NCI-H1417 treated with DMSO at 0.1 percent for 48 hours (cell line): ENCODE data around the gene MRPL38.

Experiments
- DNase-seq: peaks from one replicate; lab custom pipeline; 2025; lab: John Stamatoyannopoulos, UW

Gene MRPL38

GRCh38 chr17:75919611-75920010 lies 14.9 kb upstream of the MRPL38 start:
- DNase-seq = no peak

- DNase-seq = no peak
Measured at GRCh38 chr17:75917917-75918445, 13.3 kb upstream of the MRPL38 start.

- DNase-seq = no peak
Measured at GRCh38 chr17:75917141-75917916, 12.6 kb upstream of the MRPL38 start.

GRCh38 chr17:75915268-75915667 lies 10.6 kb upstream of the MRPL38 start:
- no peak for DNase-seq

GRCh38 chr17:75914643-75915267 lies 10.1 kb upstream of the MRPL38 start:
- no peak for DNase-seq

GRCh38 chr17:75913537-75914210 lies 9.0 kb upstream of the MRPL38 start:
- no peak for DNase-seq

- no peak for DNase-seq
Measured at GRCh38 chr17:75910699-75911098, 6.0 kb upstream of the MRPL38 start.

GRCh38 chr17:75909812-75910274 lies 5.2 kb upstream of the MRPL38 start:
- no peak for DNase-seq

GRCh38 chr17:75909051-75909811 lies 4.5 kb upstream of the MRPL38 start:
- peak; percentile 64 for DNase-seq

- DNase-seq = no peak
Measured at GRCh38 chr17:75908201-75908600, 3.5 kb upstream of the MRPL38 start.

GRCh38 chr17:75906143-75906884 lies 1.6 kb upstream of the MRPL38 start:
- DNase-seq = no peak

GRCh38 chr17:75902406-75902805 lies 2.3 kb downstream of the MRPL38 start:
- no peak for DNase-seq

GRCh38 chr17:75901727-75902126 lies 3.0 kb downstream of the MRPL38 start:
- DNase-seq = no peak

GRCh38 chr17:75900691-75901533 lies 3.8 kb downstream of the MRPL38 start:
- DNase-seq = no peak

GRCh38 chr17:75899767-75900468 lies 4.8 kb downstream of the MRPL38 start:
- DNase-seq = no peak

- DNase-seq = no peak
Measured at GRCh38 chr17:75899353-75899752, 5.3 kb downstream of the MRPL38 start.

GRCh38 chr17:75898791-75899190 lies 5.9 kb downstream of the MRPL38 start:
- DNase-seq = no peak

- DNase-seq = no peak
Measured at GRCh38 chr17:75898065-75898464, 6.6 kb downstream of the MRPL38 start.

GRCh38 chr17:75897160-75898019 lies 7.3 kb downstream of the MRPL38 start:
- no peak for DNase-seq
